H1 (cell line): ENCODE data around the gene ZBTB7A. TPM values are rescaled to one million over a fixed set of nuclear protein-coding genes. Genes with fewer than 3 reads are reported as not detected.
A peak's percentile ranks its signal among the peaks of the same experiment; 100 is the strongest.

ENCODE experiments used
- CTCF ChIA-PET: fragments of 300-600 bp; sonication (Branson Sonifier 250); formaldehyde crosslinking; loops from one replicate; lab custom pipeline; 2021; ENCODE audit not compliant: partially characterized antibody; lab: Charles Lee
- POLR2A ChIA-PET: fragments of 300-600 bp; sonication (Branson Sonifier 250); formaldehyde crosslinking; loops from one replicate; lab custom pipeline; 2021; ENCODE audit warnings: inconsistent platforms; ENCODE audit not compliant: partially characterized antibody; lab: Charles Lee
- DNase-seq, 2 experiments: peaks; one replicate each; pipeline versions ENCODE4 v3.0.0 to v3.0.0-alpha.2; 2010 to 2022; ENCODE audit warnings: low spot score in 2 of 2, low read depth in 1 of 2, mixed read lengths in 1 of 2
- FAIRE-seq: peaks from 2 replicates; lab custom pipeline; 2011; peaks lifted over from hg19 to GRCh38; lab: Jason Lieb, UNC
- H2AFZ ChIP-seq: 2 replicates; pipeline ENCODE4 v1.8.1; 2012; ENCODE audit warnings: low read length, inconsistent platforms
- H2AK5ac ChIP-seq: 2 replicates; pipeline ENCODE4 v1.6.1; 2013; ENCODE audit warnings: low read depth, low read length
- H2BK120ac ChIP-seq: replicated peaks from 2 replicates; pipeline ENCODE3; 2013; ENCODE audit warnings: low read depth, low read length, inconsistent platforms
- H2BK12ac ChIP-seq: 2 replicates; pipeline ENCODE4 v1.6.1; 2013; ENCODE audit warnings: low read depth, low read length
- H2BK15ac ChIP-seq: 2 replicates; pipeline ENCODE4 v1.6.1; 2013; ENCODE audit warnings: low read length
- H2BK20ac ChIP-seq: 2 replicates; pipeline ENCODE4 v1.6.1; 2013; ENCODE audit warnings: low read length
- H2BK5ac ChIP-seq: 2 replicates; pipeline ENCODE4 v1.6.1; 2013; ENCODE audit warnings: low read depth, low read length
- H3K14ac ChIP-seq: 2 replicates; pipeline ENCODE4 v1.6.1; 2013; ENCODE audit warnings: inconsistent platforms; ENCODE audit not compliant: insufficient read length
- H3K18ac ChIP-seq: 2 replicates; pipeline ENCODE4 v1.6.1; 2013; ENCODE audit warnings: low read length; ENCODE audit errors: extremely low read depth
- H3K23ac ChIP-seq: 2 replicates; pipeline ENCODE4 v1.6.1; 2013; ENCODE audit warnings: inconsistent platforms; ENCODE audit not compliant: insufficient read length
- H3K23me2 ChIP-seq: 2 replicates; pipeline ENCODE4 v1.6.1; 2013; ENCODE audit warnings: low read depth, low read length
- H3K27ac ChIP-seq: 2 replicates; pipeline ENCODE4 v1.6.1; 2011; ENCODE audit warnings: low read depth, low read length, inconsistent platforms
- H3K27me3 ChIP-seq, 4 experiments: replicated peaks in 1 of 4; 1 replicate in 1 of 4; 2 replicates in 3 of 4; pipeline versions ENCODE4 v1.6.1 to v1.8.1; 2011 to 2013; ENCODE audit warnings: low read length in 3 of 4, mild to moderate bottlenecking in 3 of 4, inconsistent platforms in 2 of 4, mixed read lengths in 2 of 4, moderate library complexity in 1 of 4; ENCODE audit not compliant: control insufficient read depth in 3 of 4, insufficient read depth in 3 of 4; ENCODE audit errors: extremely low read depth in 1 of 4
- H3K36me3 ChIP-seq, 4 experiments: 2 replicates each; pipeline versions ENCODE4 v1.6.1 to v1.8.1; 2011 to 2013; ENCODE audit warnings: mild to moderate bottlenecking in 4 of 4, low read length in 3 of 4, moderate library complexity in 2 of 4, control low read depth in 1 of 4, inconsistent platforms in 1 of 4; ENCODE audit not compliant: insufficient read depth in 4 of 4, control insufficient read depth in 2 of 4
- H3K4ac ChIP-seq: replicated peaks from 2 replicates; pipeline ENCODE3; 2013; ENCODE audit warnings: low read length, low read depth, mixed read lengths, inconsistent platforms; ENCODE audit not compliant: insufficient read length
- H3K4me1 ChIP-seq, 4 experiments: replicated peaks in 1 of 4; 1 replicate in 1 of 4; 2 replicates in 3 of 4; pipeline versions ENCODE4 v1.6.1 to v1.8.1; 2011 to 2013; ENCODE audit warnings: low read length in 3 of 4, inconsistent platforms in 2 of 4, mixed read lengths in 1 of 4; ENCODE audit not compliant: insufficient read depth in 4 of 4, control insufficient read depth in 3 of 4
- H3K4me2 ChIP-seq, 2 experiments: 2 replicates each; pipeline versions ENCODE4 v1.6.1 to v1.8.1; 2011 to 2013; ENCODE audit warnings: low read depth in 2 of 2, low read length in 2 of 2, control low read depth in 1 of 2, inconsistent platforms in 1 of 2, mild to moderate bottlenecking in 1 of 2; ENCODE audit not compliant: insufficient read depth in 1 of 2
- H3K4me3 ChIP-seq, 4 experiments: fragments of 200-600, 300-600 bp in 1 of 4; sonication (generic), shearing (Covaris generic), sonication (Bioruptor Twin) in 1 of 4; 2 replicates each; pipeline versions ENCODE4 v1.5.1 to v1.8.1; 2011 to 2016; ENCODE audit warnings: low read length in 4 of 4, low read depth in 3 of 4, control low read depth in 2 of 4, inconsistent platforms in 2 of 4, mild to moderate bottlenecking in 2 of 4, mixed read lengths in 1 of 4, moderate library complexity in 1 of 4; ENCODE audit not compliant: insufficient read depth in 2 of 4; ENCODE audit errors: extremely low read depth in 1 of 4
- H3K56ac ChIP-seq: replicated peaks from 2 replicates; pipeline ENCODE3; 2013; ENCODE audit warnings: low read depth, mild to moderate bottlenecking, mixed read lengths, low read length, inconsistent platforms; ENCODE audit not compliant: insufficient read length
- H3K79me1 ChIP-seq: 2 replicates; pipeline ENCODE4 v1.6.1; 2013; ENCODE audit warnings: low read depth, low read length, control low read depth
- H3K79me2 ChIP-seq, 2 experiments: 2 replicates each; pipeline versions ENCODE4 v1.6.1 to v1.8.1; 2012 to 2013; ENCODE audit warnings: low read length in 2 of 2, mild to moderate bottlenecking in 2 of 2, inconsistent platforms in 1 of 2; ENCODE audit not compliant: insufficient read depth in 2 of 2, control insufficient read depth in 1 of 2
- H3K9ac ChIP-seq, 4 experiments: replicated peaks in 1 of 4; 1 replicate in 1 of 4; 2 replicates in 3 of 4; pipeline versions ENCODE4 v1.6.1 to v1.8.1; 2011 to 2013; ENCODE audit warnings: low read depth in 3 of 4, low read length in 3 of 4, control low read depth in 2 of 4, mild to moderate bottlenecking in 2 of 4, moderate library complexity in 2 of 4, inconsistent platforms in 1 of 4; ENCODE audit errors: extremely low read depth in 1 of 4
- H3K9me3 ChIP-seq, 2 experiments: 2 replicates each; pipeline versions ENCODE4 v1.6.1 to v1.8.1; 2012 to 2013; ENCODE audit warnings: mild to moderate bottlenecking in 2 of 2, moderate library complexity in 2 of 2, control low read depth in 1 of 2, inconsistent platforms in 1 of 2, low read depth in 1 of 2, low read length in 1 of 2, mixed read lengths in 1 of 2; ENCODE audit not compliant: insufficient read depth in 2 of 2
- H4K20me1 ChIP-seq, 2 experiments: replicated peaks in 1 of 2; 2 replicates each; pipeline versions ENCODE3 to v1.8.1; 2011 to 2013; ENCODE audit warnings: inconsistent platforms in 2 of 2, low read length in 2 of 2, mild to moderate bottlenecking in 1 of 2; ENCODE audit not compliant: insufficient read depth in 2 of 2, control insufficient read depth in 1 of 2
- H4K5ac ChIP-seq: 2 replicates; pipeline ENCODE4 v1.6.1; 2013; ENCODE audit warnings: low read length, low read depth, mixed read lengths, inconsistent platforms; ENCODE audit not compliant: insufficient read length
- H4K8ac ChIP-seq: 2 replicates; pipeline ENCODE4 v1.8.0; 2013; ENCODE audit warnings: mild to moderate bottlenecking, moderate library complexity, low read length, inconsistent platforms; ENCODE audit not compliant: insufficient read depth; ENCODE audit errors: extremely low read depth
- H4K91ac ChIP-seq: replicated peaks from 2 replicates; pipeline ENCODE3; 2013; ENCODE audit warnings: low read length, mixed read lengths, inconsistent platforms; ENCODE audit not compliant: insufficient read length
- JUND ChIP-seq: IDR thresholded peaks from 2 replicates; pipeline ENCODE4 v1.6.1; 2011; ENCODE audit warnings: mild to moderate bottlenecking, improper control_type of control experiment, low read length
- KDM1A ChIP-seq: fragments of 200-600, 300-600 bp; sonication (generic); IDR thresholded peaks from 2 replicates; pipeline ENCODE4 v1.7.1; 2016; ENCODE audit warnings: mild to moderate bottlenecking, low read length, borderline replicate concordance
- TCF12 ChIP-seq: IDR thresholded peaks from 2 replicates; pipeline ENCODE4 v1.6.1; 2011; ENCODE audit warnings: low read depth, mild to moderate bottlenecking, low read length
- USF2 ChIP-seq: IDR thresholded peaks from 2 replicates; pipeline ENCODE4 v1.6.1; 2011; ENCODE audit warnings: low read length, improper control_type of control experiment
- WGBS, 2 experiments: shearing (Covaris generic) in 1 of 2; methylation state at CpG; one replicate each; pipeline versions ENCODE4 v1.1.6 to v1.1.7; 2013 to 2015; ENCODE audit warnings: low lambda C conversion rate in 2 of 2, mixed read lengths in 2 of 2, inconsistent platforms in 1 of 2, low coverage in 1 of 2, missing lambda C conversion rate in 1 of 2; ENCODE audit not compliant: insufficient replicate concordance in 2 of 2, insufficient coverage in 1 of 2, insufficient read length in 1 of 2; ENCODE audit errors: extremely low coverage in 1 of 2, missing lambda C conversion rate in 1 of 2; 5-methylcytosine and 5-hydroxymethylcytosine counted together
- polyA plus RNA-seq, 7 experiments: library from polyadenylated mRNA; depleted of rRNA in 3 of 7; stranded (reverse) in 5 of 7; unstranded in 2 of 7; fragments of >200 nt in 5 of 7; fragments of 200-250 nt in 2 of 7; gene quantifications; 1 replicate in 5 of 7; 2 replicates in 1 of 7; 4 replicates in 1 of 7; pipeline versions ENCODE4 v1.2.1 to v1.2.3, GENCODE V29; 2011 to 2013; ENCODE audit warnings: missing spikeins in 2 of 7, mixed read lengths in 2 of 7
- total RNA-seq: library from RNA; stranded (reverse); fragmentation: NEBNext Ultra II Directional; extraction: Animal tissue kit (Norgen Biotek cat#: 25700); gene quantifications from 2 replicates; pipeline ENCODE4 v1.2.1, GENCODE V29; 2021

ZBTB7A gene
- total and polyA plus RNA-seq, 2 of the 8 experiments (the other 6 are each of a cell fraction or from before 2014, with no cell fraction given): 5.6 to 17.8 TPM

- H3K36me3 ChIP-seq: peaks cover 0 to 47% (median 22%) of the 10 kb centered on the region in 4 experiments; a peak in 6 of 8 replicates
- WGBS, 2 experiments: 95% methylated on average over 18 of the region's 19 CpGs; no CpG with 5 or more reads in 1 of the 2 experiments
- H3K14ac ChIP-seq: no peak overlapping the region
- no peak overlapping the region for H2BK5ac ChIP-seq
- H3K23me2 ChIP-seq: peaks cover 9% of the 10 kb centered on the region; the same call in 1 of the 2 replicates
- no peak overlapping the region for H3K27ac ChIP-seq
- H2BK20ac ChIP-seq: no peak overlapping the region
- no peak overlapping the region for H2AK5ac ChIP-seq
- DNase-seq (no peak), FAIRE-seq (no peak)
- H3K4me1 ChIP-seq: no peaks in the 10 kb centered on the region
- H3K4me2 ChIP-seq: no peak overlapping the region
- no peak overlapping the region for H2BK15ac ChIP-seq
- no peak overlapping the region for H3K4me3 ChIP-seq
- no peak overlapping the region for H4K5ac ChIP-seq
- TF ChIP-seq KDM1A (no peak), USF2 (no peak), TCF12 (no peak), JUND (no peak)
- no peak overlapping the region for H2BK120ac ChIP-seq
- no peaks in the 10 kb centered on the region for H3K27me3 ChIP-seq
- H3K18ac ChIP-seq: no peak overlapping the region
- H4K8ac ChIP-seq: no peak overlapping the region
- H2BK12ac ChIP-seq: no peak overlapping the region
- peaks cover 3 to 5% of the 10 kb centered on the region in 2 experiments; a peak in 1 of 4 replicates for H3K9me3 ChIP-seq
- no peak overlapping the region for H3K23ac ChIP-seq
- no peak overlapping the region for H3K4ac ChIP-seq
- H3K79me1 ChIP-seq: no peaks in the 10 kb centered on the region
- no peaks in the 10 kb centered on the region for H3K79me2 ChIP-seq
- H3K9ac ChIP-seq: no peak overlapping the region
- peak overlapping the region; percentile 83 for H3K56ac ChIP-seq
- H4K20me1 ChIP-seq: peaks cover 0 to 16% of the 10 kb centered on the region in 2 experiments
- POLR2A ChIA-PET: interaction anchor here (0.9 to 2.9 kb wide), 5 partner anchors 12 to 163 kb away, joined by 3 to 18 read pairs (median 4); partner anchors contain the start of genes DAPK3 and EEF2
- CTCF ChIA-PET: interaction anchor here (1.0 kb wide), 1 partner anchor 30 kb away, joined by 3 read pairs; no protein-coding TSS in a partner anchor
- H4K91ac ChIP-seq: no peak overlapping the region
- no peak overlapping the region for H2AFZ ChIP-seq
Observed at GRCh38 chr19:4035018-4035566, 31.6 kb downstream of the ZBTB7A start.
